SK-N-MC (cell line): ENCODE measurements around the gene SYTL4.

Experiments
- DNase-seq: peaks from one replicate; pipeline ENCODE4 v3.0.0-alpha.2; 2011; ENCODE audit warnings: low read depth, low spot score
- H3K27ac ChIP-seq: fragments of 200-600 bp; sonication (generic); 2 replicates; pipeline ENCODE4 v1.5.1; 2016; ENCODE audit warnings: mixed run types
- H3K36me3 ChIP-seq: fragments of 200-600 bp; sonication (generic); 2 replicates; pipeline ENCODE4 v1.6.1; 2017; ENCODE audit warnings: antibody characterized with exemption, low read length, mixed read lengths; ENCODE audit not compliant: insufficient read depth
- H3K4me3 ChIP-seq: fragments of 200-600 bp; sonication (generic); 2 replicates; pipeline ENCODE4 v1.5.1; 2016
- H3K9ac ChIP-seq: fragments of 200-600 bp; sonication (generic); 2 replicates; pipeline ENCODE4 v1.8.0; 2017; ENCODE audit warnings: mixed run types, mixed read lengths; ENCODE audit not compliant: insufficient read length
- H3K9me3 ChIP-seq: fragments of 200-600 bp; sonication (generic); 2 replicates; pipeline ENCODE4 v1.6.1; 2017; ENCODE audit warnings: low read depth, mild to moderate bottlenecking, antibody characterized with exemption, low read length, moderate library complexity, mixed read lengths
- EZH2 ChIP-seq: fragments of 200-600 bp; sonication (generic); IDR thresholded peaks from one replicate; pipeline ENCODE4 v1.6.1; 2017; ENCODE audit warnings: antibody characterized with exemption
- FOXP2 ChIP-seq: optimal IDR thresholded peaks from 2 replicates; pipeline ENCODE3; 2011; ENCODE audit warnings: mild to moderate bottlenecking, moderate library complexity; ENCODE audit not compliant: insufficient read depth; ENCODE audit errors: extremely low read length, control extremely low read depth
- POLR2AphosphoS5 ChIP-seq: IDR thresholded peaks from 2 replicates; pipeline ENCODE4 v1.6.1; 2012; ENCODE audit warnings: mild to moderate bottlenecking, low read depth, low read length, borderline replicate concordance

SYTL4 gene

GRCh38 chrX:100681599-100681998, 50.3 kb downstream of the SYTL4 start:
- Histone ChIP-seq H3K9ac (no peak overlapping the region), H3K4me3 (no peak overlapping the region), H3K36me3 (no peaks in the 10 kb centered on the region), H3K27ac (no peak overlapping the region), H3K9me3 (no peaks in the 10 kb centered on the region)
- DNase-seq, result no peak
- no peak for TF ChIP-seq FOXP2

DNA sequence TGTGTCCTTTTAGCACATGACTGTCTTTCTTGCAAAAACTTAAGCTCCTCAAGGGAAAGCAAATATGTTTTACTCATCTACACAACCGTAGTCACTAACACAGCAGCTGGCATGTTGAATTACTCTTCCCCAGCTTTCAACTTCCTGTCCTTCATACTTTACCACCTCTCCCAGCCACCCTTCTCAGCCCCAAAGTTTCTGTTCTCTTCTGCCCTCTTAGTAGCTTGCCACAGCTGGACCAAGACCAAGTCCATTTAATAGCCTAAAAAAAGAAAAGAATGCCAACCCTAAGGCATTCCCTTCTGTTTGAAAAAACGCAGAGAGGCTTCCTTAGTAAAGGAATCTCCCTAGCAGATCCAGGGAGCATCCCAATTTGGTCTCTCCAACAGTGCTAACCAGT, 51.2 kb downstream of the SYTL4 start:
- Histone ChIP-seq H3K9me3 (no peaks in the 10 kb centered on the region), H3K36me3 (no peaks in the 10 kb centered on the region), H3K4me3 (no peak overlapping the region), H3K9ac (no peak overlapping the region), H3K27ac (no peak overlapping the region)
- TF ChIP-seq EZH2 (no peak), POLR2AphosphoS5 (no peak)
- DNase-seq, result no peak

DNA sequence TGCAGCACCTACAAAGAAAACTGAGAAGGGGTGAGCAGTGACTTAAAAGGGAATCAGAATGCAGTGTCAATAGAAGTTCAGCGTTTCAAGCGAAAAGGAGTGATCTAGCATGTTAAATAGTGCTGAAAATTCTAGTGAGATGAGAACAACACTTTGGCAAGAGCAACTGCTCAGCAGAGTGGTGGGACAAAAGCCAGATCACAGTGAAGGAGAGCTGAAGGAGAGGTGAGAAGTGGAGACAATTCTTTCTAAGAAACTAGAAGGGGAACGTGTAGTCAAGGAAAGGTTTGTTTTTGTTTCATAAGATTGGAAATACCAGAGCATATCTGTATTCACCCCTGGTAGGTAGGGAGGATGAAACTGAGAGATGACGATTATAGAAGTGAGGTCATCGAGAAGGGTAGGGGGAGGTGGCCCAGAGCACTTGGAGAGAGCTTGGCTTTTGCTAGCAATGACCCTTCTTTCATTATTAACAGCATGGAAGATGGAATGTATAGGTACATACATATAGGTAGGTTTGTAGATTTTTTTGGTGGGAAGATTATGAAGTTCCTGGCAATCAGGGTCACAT, 54.2 kb downstream of the SYTL4 start:
- Histone ChIP-seq H3K4me3 (no peak overlapping the region), H3K27ac (no peak overlapping the region), H3K9me3 (no peaks in the 10 kb centered on the region), H3K36me3 (no peaks in the 10 kb centered on the region), H3K9ac (no peak overlapping the region)
- no peak for DNase-seq
- TF ChIP-seq POLR2AphosphoS5, result no peak
- TF ChIP-seq FOXP2, result no peak
- no peak for TF ChIP-seq EZH2

DNA sequence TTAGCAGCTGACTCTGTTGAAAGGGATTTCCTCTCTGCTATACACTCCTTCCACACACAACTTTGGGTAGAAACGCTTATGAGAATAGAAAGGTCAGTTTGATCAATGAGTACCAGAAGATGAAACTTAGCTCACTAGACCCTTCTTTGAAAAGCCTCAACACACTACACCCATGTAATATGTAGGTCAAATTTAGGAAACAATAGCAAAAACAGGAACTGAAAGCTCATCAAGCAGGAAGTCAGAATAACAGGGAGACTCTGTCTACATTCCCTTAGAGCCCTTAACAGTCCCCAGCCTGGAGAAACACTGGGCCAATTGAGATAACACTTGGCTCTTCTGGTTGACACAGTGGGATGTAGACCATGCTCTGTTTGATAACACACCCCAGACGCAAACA, 57.2 kb downstream of the SYTL4 start:
- H3K36me3 ChIP-seq, result no peaks in the 10 kb centered on the region
- TF ChIP-seq POLR2AphosphoS5 (no peak), FOXP2 (no peak), EZH2 (no peak)
- no peak overlapping the region for H3K4me3 ChIP-seq
- no peak overlapping the region for H3K27ac ChIP-seq
- H3K9me3 ChIP-seq, result no peaks in the 10 kb centered on the region
- no peak overlapping the region for H3K9ac ChIP-seq
- no peak for DNase-seq

DNA sequence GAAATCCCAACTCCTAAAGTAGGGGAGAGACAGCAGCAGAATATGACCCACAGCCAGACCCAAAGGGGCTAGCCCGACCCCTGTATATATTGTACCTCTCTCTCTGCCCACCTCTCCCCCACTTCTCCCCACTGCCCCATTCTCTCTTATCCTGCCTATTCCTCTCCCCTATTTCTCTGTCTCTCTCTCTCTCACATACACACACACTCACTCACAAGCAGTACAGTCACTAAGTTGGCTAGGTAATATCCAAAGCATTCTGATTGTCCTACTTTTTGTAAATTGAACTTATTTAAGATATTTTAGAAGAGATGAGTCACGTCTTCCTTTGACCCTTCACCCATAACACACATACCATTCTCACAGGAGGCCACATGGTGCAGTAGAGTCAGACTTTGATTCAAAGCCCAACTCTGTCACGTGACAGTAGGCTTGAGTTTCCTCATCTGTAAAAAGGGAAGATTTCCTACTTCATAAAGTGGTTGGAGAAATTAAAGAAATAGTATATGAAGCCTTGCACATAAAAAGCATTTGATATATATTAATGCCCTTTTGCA, 58.4 kb downstream of the SYTL4 start:
- DNase-seq, result no peak
- Histone ChIP-seq H3K27ac (no peak overlapping the region), H3K9me3 (no peaks in the 10 kb centered on the region), H3K9ac (no peak overlapping the region), H3K36me3 (no peaks in the 10 kb centered on the region), H3K4me3 (no peak overlapping the region)
- TF ChIP-seq EZH2 (no peak), FOXP2 (no peak), POLR2AphosphoS5 (no peak)

- TF ChIP-seq POLR2AphosphoS5 (no peak), EZH2 (no peak), FOXP2 (no peak)
- no peak overlapping the region for H3K27ac ChIP-seq
- DNase-seq, result no peak
Measured at GRCh38 chrX:100672966-100673365, 59.0 kb downstream of the SYTL4 start.

DNA sequence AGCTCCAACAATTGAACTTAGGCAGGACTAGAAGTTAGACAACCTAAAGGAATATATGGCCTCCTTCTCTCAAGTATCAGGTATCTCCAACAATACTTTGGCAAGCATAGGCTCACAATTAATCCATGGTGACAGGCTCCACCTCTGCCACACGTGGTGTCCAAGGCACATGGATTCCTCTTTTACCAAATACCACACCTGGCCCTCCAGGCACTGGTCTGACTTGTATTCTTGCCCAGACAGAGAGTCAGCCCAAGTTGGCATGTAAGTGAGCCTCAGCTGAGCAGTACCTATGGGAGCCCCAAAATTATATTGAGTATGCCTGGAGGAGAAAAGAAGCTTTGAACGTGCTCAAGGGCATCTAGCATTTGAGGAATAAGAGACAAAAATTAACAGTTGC, 68.3 kb downstream of the SYTL4 start:
- H3K9me3 ChIP-seq, result no peaks in the 10 kb centered on the region
- no peak for TF ChIP-seq POLR2AphosphoS5
- no peak for TF ChIP-seq EZH2
- TF ChIP-seq FOXP2, result no peak
- DNase-seq, result no peak
- no peak overlapping the region for H3K9ac ChIP-seq
- H3K27ac ChIP-seq, result no peak overlapping the region
- H3K4me3 ChIP-seq, result no peak overlapping the region
- no peaks in the 10 kb centered on the region for H3K36me3 ChIP-seq

More at GRCh38 chrX:100672966-100673365, 59.0 kb downstream of the SYTL4 start:
- Histone ChIP-seq H3K9me3 (no peaks in the 10 kb centered on the region), H3K36me3 (no peaks in the 10 kb centered on the region), H3K4me3 (no peak overlapping the region), H3K9ac (no peak overlapping the region)

- Histone ChIP-seq H3K36me3 (no peaks in the 10 kb centered on the region), H3K27ac (no peak overlapping the region), H3K9ac (no peak overlapping the region), H3K9me3 (no peaks in the 10 kb centered on the region), H3K4me3 (no peak overlapping the region)
- DNase-seq, result no peak
- TF ChIP-seq EZH2, result no peak
- no peak for TF ChIP-seq POLR2AphosphoS5
- no peak for TF ChIP-seq FOXP2
Measured at GRCh38 chrX:100662796-100663195, 69.1 kb downstream of the SYTL4 start.

GRCh38 chrX:100662170-100662569, 69.8 kb downstream of the SYTL4 start:
- H3K36me3 ChIP-seq, result no peaks in the 10 kb centered on the region

More at GRCh38 chrX:100662170-100662569, 69.8 kb downstream of the SYTL4 start:
- no peaks in the 10 kb centered on the region for H3K9me3 ChIP-seq
- TF ChIP-seq POLR2AphosphoS5 (no peak), EZH2 (no peak), FOXP2 (no peak)
- no peak for DNase-seq
- H3K27ac ChIP-seq, result no peak overlapping the region
- H3K9ac ChIP-seq, result no peak overlapping the region
- no peak overlapping the region for H3K4me3 ChIP-seq
